Keratinocyte (primary cell): ENCODE measurements around the gene TTR. TPM values are rescaled to one million over a fixed set of nuclear protein-coding genes. Genes with fewer than 3 reads are reported as not detected.

Experiments used
- DNase-seq: peaks from one replicate; pipeline ENCODE4 v3.0.0-alpha.2; 2011; ENCODE audit warnings: low read depth, missing footprints, low spot score
- FAIRE-seq: peaks from 2 replicates; lab custom pipeline; 2011; peaks lifted over from hg19 to GRCh38; lab: Jason Lieb, UNC
- H2AFZ ChIP-seq: 2 replicates; pipeline ENCODE4 v1.6.0; 2012; ENCODE audit warnings: low read length, control low read depth, inconsistent platforms; ENCODE audit not compliant: control insufficient read depth
- H3K27ac ChIP-seq: 2 replicates; pipeline ENCODE4 v1.5.1; 2011; ENCODE audit warnings: low read length; ENCODE audit not compliant: control insufficient read depth, insufficient read depth
- H3K27me3 ChIP-seq: 3 replicates; pipeline ENCODE4 v1.6.0; 2011; ENCODE audit warnings: low read length; ENCODE audit not compliant: control insufficient read depth, insufficient read depth; ENCODE audit errors: extremely low read depth
- H3K36me3 ChIP-seq, 2 experiments: 2 replicates in 1 of 2; 3 replicates in 1 of 2; pipeline ENCODE4 v1.5.1; 2011; ENCODE audit warnings: low read length in 2 of 2, mild to moderate bottlenecking in 1 of 2; ENCODE audit not compliant: control insufficient read depth in 2 of 2, insufficient read depth in 2 of 2; ENCODE audit errors: extremely low read depth in 1 of 2
- H3K4me1 ChIP-seq: 3 replicates; pipeline ENCODE4 v1.5.1; 2011; ENCODE audit warnings: low read length; ENCODE audit not compliant: control insufficient read depth, insufficient read depth; ENCODE audit errors: extremely low read depth
- H3K4me2 ChIP-seq: 3 replicates; pipeline ENCODE4 v1.6.0; 2011; ENCODE audit warnings: low read depth, low read length; ENCODE audit not compliant: control insufficient read depth, insufficient read depth; ENCODE audit errors: extremely low read depth
- H3K4me3 ChIP-seq, 3 experiments: fragments of 200-600 bp in 1 of 3; sonication (generic) in 1 of 3; 2 replicates in 2 of 3; 3 replicates in 1 of 3; pipeline ENCODE4 v1.5.1; 2011 to 2016; ENCODE audit warnings: low read length in 3 of 3, mild to moderate bottlenecking in 3 of 3, control low read depth in 2 of 3, inconsistent platforms in 1 of 3, low read depth in 1 of 3, mixed read lengths in 1 of 3, mixed run types in 1 of 3, moderate library complexity in 1 of 3; ENCODE audit not compliant: control insufficient read depth in 2 of 3, insufficient read depth in 2 of 3; ENCODE audit errors: extremely low read depth in 1 of 3
- H3K79me2 ChIP-seq: 2 replicates; pipeline ENCODE4 v1.6.0; 2012; ENCODE audit warnings: low read length; ENCODE audit not compliant: control insufficient read depth, insufficient read depth
- H3K9ac ChIP-seq: 3 replicates; pipeline ENCODE4 v1.6.0; 2011; ENCODE audit warnings: low read length; ENCODE audit not compliant: control insufficient read depth, insufficient read depth; ENCODE audit errors: extremely low read depth
- H3K9me1 ChIP-seq: 3 replicates; pipeline ENCODE4 v1.6.0; 2011; ENCODE audit warnings: low read length; ENCODE audit not compliant: control insufficient read depth, insufficient read depth; ENCODE audit errors: extremely low read depth
- H3K9me3 ChIP-seq: 2 replicates; pipeline ENCODE4 v1.5.1; 2012; ENCODE audit warnings: low read depth, low read length; ENCODE audit not compliant: control insufficient read depth
- H4K20me1 ChIP-seq: 3 replicates; pipeline ENCODE4 v1.6.0; 2011; ENCODE audit warnings: low read length; ENCODE audit not compliant: control insufficient read depth, insufficient read depth; ENCODE audit errors: extremely low read depth
- EZH2 ChIP-seq: IDR thresholded peaks from one replicate; pipeline ENCODE4 v1.6.1; 2012; ENCODE audit warnings: inconsistent platforms, mild to moderate bottlenecking, low read length, moderate library complexity
- dilution Hi-C: fragments of 300-500 bp; cut with MboI; formaldehyde crosslinking; loops from one replicate; pipeline ENCODE4 v1.7.0; 2020; ENCODE audit warnings: low sequenced_read_pairs; ENCODE audit not compliant: extremely low pct_ligation_motif_present
- polyA plus RNA-seq, 5 experiments: library from polyadenylated mRNA; depleted of rRNA in 3 of 5; stranded (reverse) in 3 of 5; stranded (forward) in 1 of 5; unstranded in 1 of 5; fragments of >200 nt; gene quantifications; 1 replicate in 1 of 5; 2 replicates in 3 of 5; 3 replicates in 1 of 5; pipeline versions ENCODE4 v1.2.1 to v1.2.3, GENCODE V29; 2011 to 2012; ENCODE audit warnings: missing spikeins in 2 of 5, low read depth in 1 of 5, low replicate concordance in 1 of 5
- TF ChIP-seq, protein P1 (sequence below), 3 experiments: IDR thresholded peaks in 1 of 3; conservative IDR thresholded peaks in 1 of 3; optimal IDR thresholded peaks in 1 of 3; 2 replicates in 2 of 3; 3 replicates in 1 of 3; pipeline versions ENCODE3 to v1.5.1; 2011; ENCODE audit warnings: low read length in 3 of 3, mild to moderate bottlenecking in 3 of 3, moderate library complexity in 2 of 3, control low read depth in 1 of 3, inconsistent platforms in 1 of 3; ENCODE audit not compliant: insufficient read depth in 2 of 3; ENCODE audit errors: extremely low read depth in 1 of 3

Gene TTR
- polyA plus RNA-seq, 1 donor (not counting 4 experiments of a cell fraction or from before 2014, with no cell fraction given), result not detected

DNA sequence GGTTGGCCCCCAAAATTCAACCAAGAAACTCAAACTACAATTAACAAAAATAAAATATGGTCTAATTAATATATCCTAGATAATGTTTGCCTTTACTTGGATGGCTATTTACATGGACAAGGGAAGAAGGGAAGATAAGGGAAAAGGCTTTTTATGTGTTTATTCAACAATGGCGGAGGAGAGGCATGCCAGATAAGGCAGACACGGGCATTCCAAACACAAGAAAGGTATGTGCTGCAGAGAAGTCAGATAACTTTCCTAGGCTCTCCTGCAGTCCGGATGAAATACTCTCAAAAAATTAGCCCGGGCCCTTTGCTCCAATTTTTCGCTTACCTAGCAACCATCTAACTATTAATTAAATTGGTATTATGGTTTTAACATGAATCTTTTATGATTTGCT lies 5.1 kb upstream of the TTR start:
- Histone ChIP-seq H3K9me3 (no peaks in the 10 kb centered on the region), H3K27me3 (no peaks in the 10 kb centered on the region), H3K4me1 (peaks cover 12% of the 10 kb centered on the region), H3K27ac (no peak overlapping the region), H4K20me1 (no peaks in the 10 kb centered on the region), H3K4me3 (no peak overlapping the region), H3K79me2 (no peaks in the 10 kb centered on the region), H2AFZ (no peak overlapping the region), H3K36me3 (no peaks in the 10 kb centered on the region), H3K9me1 (no peaks in the 10 kb centered on the region), H3K9ac (no peak overlapping the region), H3K4me2 (no peak overlapping the region)
- no peak for TF ChIP-seq EZH2
- TF ChIP-seq, protein P1, sequence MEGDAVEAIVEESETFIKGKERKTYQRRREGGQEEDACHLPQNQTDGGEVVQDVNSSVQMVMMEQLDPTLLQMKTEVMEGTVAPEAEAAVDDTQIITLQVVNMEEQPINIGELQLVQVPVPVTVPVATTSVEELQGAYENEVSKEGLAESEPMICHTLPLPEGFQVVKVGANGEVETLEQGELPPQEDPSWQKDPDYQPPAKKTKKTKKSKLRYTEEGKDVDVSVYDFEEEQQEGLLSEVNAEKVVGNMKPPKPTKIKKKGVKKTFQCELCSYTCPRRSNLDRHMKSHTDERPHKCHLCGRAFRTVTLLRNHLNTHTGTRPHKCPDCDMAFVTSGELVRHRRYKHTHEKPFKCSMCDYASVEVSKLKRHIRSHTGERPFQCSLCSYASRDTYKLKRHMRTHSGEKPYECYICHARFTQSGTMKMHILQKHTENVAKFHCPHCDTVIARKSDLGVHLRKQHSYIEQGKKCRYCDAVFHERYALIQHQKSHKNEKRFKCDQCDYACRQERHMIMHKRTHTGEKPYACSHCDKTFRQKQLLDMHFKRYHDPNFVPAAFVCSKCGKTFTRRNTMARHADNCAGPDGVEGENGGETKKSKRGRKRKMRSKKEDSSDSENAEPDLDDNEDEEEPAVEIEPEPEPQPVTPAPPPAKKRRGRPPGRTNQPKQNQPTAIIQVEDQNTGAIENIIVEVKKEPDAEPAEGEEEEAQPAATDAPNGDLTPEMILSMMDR (optimal IDR thresholded peaks at IDR 0.05 in 1 of 3, IDR thresholded peaks at IDR 0.05 in 1 of 3, conservative IDR thresholded peaks at IDR 0.05 in 1 of 3; ENCODE audit: extremely low read depth in 1 of 3, insufficient read depth in 2 of 3, low read length in 3 of 3), result no peak
- FAIRE-seq (no peak), DNase-seq (no peak)
- dilution Hi-C loops, result no loop called here

DNA sequence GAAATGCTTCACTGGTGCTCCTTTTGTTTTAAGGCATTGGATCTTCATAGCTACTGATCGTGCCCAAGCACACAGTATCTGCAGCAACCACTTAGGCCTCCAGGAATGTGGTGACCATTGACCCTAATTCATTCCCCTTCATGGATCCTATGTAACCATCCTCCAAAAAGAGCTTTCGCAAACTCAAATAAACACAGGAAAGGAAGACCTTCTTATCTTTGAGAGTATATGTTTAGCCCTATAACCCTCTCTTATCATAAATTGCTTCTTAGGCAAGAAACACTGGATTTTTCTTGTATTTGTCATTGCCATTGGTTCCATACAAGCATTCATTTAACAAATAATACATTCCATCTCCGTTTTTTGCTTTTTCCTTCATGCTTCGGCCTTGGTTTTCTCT lies 4.1 kb upstream of the TTR start:
- no peak for DNase-seq
- H3K27me3 ChIP-seq, result no peaks in the 10 kb centered on the region
- no peak overlapping the region for H3K9ac ChIP-seq
- no peak overlapping the region for H3K27ac ChIP-seq
- H2AFZ ChIP-seq, result no peak overlapping the region
- no peaks in the 10 kb centered on the region for H3K9me3 ChIP-seq
- dilution Hi-C loops, result no loop called here
- no peak overlapping the region for H3K4me3 ChIP-seq
- no peak for TF ChIP-seq EZH2
- TF ChIP-seq, protein P1 (optimal IDR thresholded peaks at IDR 0.05 in 1 of 3, IDR thresholded peaks at IDR 0.05 in 1 of 3, conservative IDR thresholded peaks at IDR 0.05 in 1 of 3; ENCODE audit: extremely low read depth in 1 of 3, insufficient read depth in 2 of 3, low read length in 3 of 3), result no peak
- no peak overlapping the region for H3K4me2 ChIP-seq
- no peaks in the 10 kb centered on the region for H3K36me3 ChIP-seq
- no peaks in the 10 kb centered on the region for H3K79me2 ChIP-seq
- no peaks in the 10 kb centered on the region for H4K20me1 ChIP-seq
- H3K4me1 ChIP-seq, result peaks cover 8% of the 10 kb centered on the region
- FAIRE-seq, result no peak
- H3K9me1 ChIP-seq, result no peaks in the 10 kb centered on the region
